Activated CD4-positive, alpha-beta T cell treated with anti-CD3 and anti-CD28 coated beads for 1 hour (primary cell): ENCODE data around the gene PANK3.
"Not testable (repeated sequence)": the region's sequence is repeated elsewhere in the genome, so short reads cannot be mapped to it uniquely, and the experiment has no call there.

Experiments
- DNase-seq: peaks from one replicate; pipeline ENCODE4 v3.0.0-alpha.2; 2020

PANK3 gene

GRCh38 chr5:168591302-168592013 lies 12.3 kb upstream of the PANK3 start:
- DNase-seq, result no peak

- DNase-seq, result no peak
Observed at GRCh38 chr5:168590666-168591065, 11.5 kb upstream of the PANK3 start.

GRCh38 chr5:168587987-168588386 lies 8.8 kb upstream of the PANK3 start:
- DNase-seq, result no peak

- DNase-seq, result no peak
Observed at GRCh38 chr5:168585119-168585856, 6.1 kb upstream of the PANK3 start.

GRCh38 chr5:168583742-168584482 lies 4.7 kb upstream of the PANK3 start:
- DNase-seq, result no peak

- not testable (repeated sequence) for DNase-seq
Observed at GRCh38 chr5:168580814-168581469, 1.8 kb upstream of the PANK3 start.

- no peak for DNase-seq
Observed at GRCh38 chr5:168580227-168580508, 1.0 kb upstream of the PANK3 start.

GRCh38 chr5:168579488-168580226 lies 489 bp upstream of the PANK3 start:
- DNase-seq, result peak; percentile 95

GRCh38 chr5:168578006-168578405 lies 1.2 kb downstream of the PANK3 start:
- DNase-seq, result no peak

GRCh38 chr5:168575391-168576372 lies 3.5 kb downstream of the PANK3 start:
- DNase-seq, result no peak

GRCh38 chr5:168574156-168574555 lies 5.0 kb downstream of the PANK3 start:
- DNase-seq, result not testable (repeated sequence)

GRCh38 chr5:168573663-168574062 lies 5.5 kb downstream of the PANK3 start:
- not testable (repeated sequence) for DNase-seq

GRCh38 chr5:168570490-168571328 lies 8.5 kb downstream of the PANK3 start:
- no peak for DNase-seq

GRCh38 chr5:168568738-168569137 lies 10.4 kb downstream of the PANK3 start:
- DNase-seq, result no peak

- no peak for DNase-seq
Observed at GRCh38 chr5:168563959-168564358, 15.2 kb downstream of the PANK3 start.

- DNase-seq, result no peak
Observed at GRCh38 chr5:168562279-168562678, 16.9 kb downstream of the PANK3 start.

GRCh38 chr5:168557389-168557788 lies 21.8 kb downstream of the PANK3 start:
- DNase-seq, result no peak

- no peak for DNase-seq
Observed at GRCh38 chr5:168553377-168554130, 25.6 kb downstream of the PANK3 start.

GRCh38 chr5:168552146-168552545 lies 27.0 kb downstream of the PANK3 start:
- no peak for DNase-seq

- no peak for DNase-seq
Observed at GRCh38 chr5:168550656-168551055, 28.5 kb downstream of the PANK3 start.
